Hematopoietic multipotent progenitor cell treated with erythropoietin and hydrocortisone succinate and interleukin-3 and kit ligand, for 8 days (in vitro differentiated cells): Measurements from ENCODE around the gene MT1B.

Experiments
- DNase-seq: peaks from one replicate; pipeline ENCODE4 v3.0.0-alpha.2; 2015

The MT1B gene

DNA sequence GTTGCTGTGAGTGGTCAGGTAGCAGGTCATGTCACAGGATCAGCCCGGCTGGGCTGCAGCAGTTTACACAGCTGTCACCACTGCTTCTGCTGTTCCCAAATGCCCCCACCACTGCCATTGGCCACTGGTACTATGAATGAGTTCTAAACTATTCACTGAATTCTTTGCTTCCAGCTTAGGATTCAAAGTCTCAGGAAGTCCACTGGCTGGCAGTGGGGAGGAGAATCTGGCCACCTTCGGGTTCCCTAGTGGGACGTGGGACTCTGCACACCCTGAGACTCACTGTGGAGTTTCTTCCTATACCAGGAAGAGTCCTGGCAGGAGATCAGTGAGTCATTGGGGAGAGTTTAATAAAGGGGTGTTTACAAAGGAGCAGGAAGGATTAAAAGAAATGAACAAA lies 37.5 kb downstream of the MT1B start:
- DNase-seq = no peak

DNA sequence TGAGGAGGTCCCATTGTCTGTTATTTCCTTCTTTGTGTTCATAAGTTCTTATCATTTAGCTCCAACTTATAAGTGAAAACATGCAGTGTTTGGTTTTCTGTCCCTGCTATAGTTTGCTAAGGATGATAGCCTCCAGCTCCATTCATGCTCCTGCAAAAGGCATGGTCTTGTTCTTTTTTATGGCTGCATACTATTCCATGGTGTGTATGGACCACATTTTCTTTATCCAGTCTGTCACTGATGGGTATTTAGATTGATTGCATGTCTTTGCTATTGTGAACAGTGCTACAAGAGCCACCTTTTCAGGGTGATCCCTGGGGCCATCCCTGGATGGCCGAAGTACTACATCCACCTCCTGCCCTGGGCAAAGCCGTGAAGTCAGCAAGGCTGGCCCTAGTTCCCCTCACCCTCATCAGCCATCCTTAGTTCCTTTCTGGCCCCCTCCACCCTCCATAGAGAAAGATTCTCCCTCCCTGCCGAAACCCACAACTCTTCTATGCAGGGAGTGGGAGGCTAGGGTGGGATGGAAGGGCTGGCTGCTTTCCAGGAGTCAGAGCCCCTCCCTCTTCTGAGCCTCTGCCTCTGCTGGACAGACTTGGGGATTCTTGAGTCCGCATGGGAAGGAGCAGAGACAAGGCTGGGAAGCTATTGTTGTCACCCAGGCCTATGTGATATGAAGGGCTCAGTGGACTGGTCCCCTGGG lies 38.9 kb downstream of the MT1B start:
- DNase-seq = no peak

DNA sequence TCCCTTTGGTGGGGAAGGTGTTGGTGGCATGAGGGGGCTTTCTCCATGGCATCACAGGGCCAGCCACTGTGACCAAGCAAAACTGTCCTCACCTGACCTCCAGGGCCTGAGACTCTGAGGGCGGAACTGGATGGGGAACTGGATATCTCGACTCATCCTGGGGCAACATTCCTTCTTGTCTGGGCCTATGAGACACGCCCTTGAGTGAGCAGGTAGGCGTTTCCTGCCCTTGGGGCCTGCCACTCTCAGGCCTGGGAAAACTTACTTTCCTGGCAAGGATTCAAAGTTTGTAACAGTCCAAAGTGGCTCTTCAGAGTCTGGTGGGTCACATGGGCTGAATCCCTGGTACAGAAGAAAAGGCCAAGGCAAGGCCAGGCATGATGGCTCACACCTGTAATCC lies 40.2 kb downstream of the MT1B start:
- DNase-seq = no peak

DNA sequence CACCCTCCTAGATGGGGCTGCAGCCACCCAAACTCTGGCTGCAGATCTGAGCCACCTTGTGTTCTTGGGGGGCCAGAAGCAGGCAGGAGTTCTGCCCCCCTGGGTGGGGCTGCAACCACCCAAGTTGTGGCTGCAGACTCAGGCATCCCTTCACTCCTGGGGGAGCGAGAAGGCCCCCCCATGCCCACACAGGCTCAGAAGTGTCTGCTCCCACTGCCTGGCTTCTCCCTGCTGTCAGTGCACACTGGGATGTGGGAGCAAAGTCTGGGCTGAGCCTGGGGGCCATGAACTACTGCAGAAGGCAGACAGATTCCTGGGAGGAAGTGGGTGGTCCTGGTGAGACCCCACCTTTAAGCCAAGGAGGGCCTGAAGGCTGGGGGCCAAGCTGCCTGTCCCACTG lies 43.6 kb downstream of the MT1B start:
- no peak for DNase-seq

DNA sequence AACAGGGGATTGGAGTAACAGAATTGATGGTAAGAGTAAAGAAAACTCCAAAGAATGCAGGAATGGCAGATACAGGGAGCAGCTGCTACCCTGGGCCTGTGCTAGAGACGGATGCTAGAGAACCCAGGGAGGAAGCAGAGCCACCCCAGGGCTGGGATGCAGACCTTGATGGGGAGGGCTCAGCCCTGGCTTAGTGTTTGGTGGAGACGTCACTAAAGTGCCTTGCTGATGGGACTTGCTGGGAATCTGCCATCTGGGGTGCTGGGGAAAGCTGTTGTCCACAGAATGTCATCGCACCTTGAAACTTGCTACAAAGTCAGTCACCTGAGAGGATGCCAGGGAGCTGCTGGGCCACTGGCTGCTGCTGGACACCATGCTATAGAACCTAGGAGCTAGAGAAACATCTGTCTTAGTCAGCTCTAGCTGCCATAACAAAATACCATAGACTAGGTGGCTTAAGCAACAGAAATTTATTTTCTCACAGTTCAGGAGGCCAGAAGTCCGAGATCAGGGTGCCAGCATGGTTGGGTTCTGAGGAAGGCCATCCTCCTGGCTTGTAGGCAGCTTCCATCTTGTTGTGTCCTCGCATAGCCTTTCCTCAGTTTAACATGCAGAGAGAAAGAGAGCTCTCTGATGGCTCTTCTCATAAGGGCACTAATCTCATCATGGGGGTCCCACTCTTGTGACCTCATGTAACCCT lies 45.9 kb downstream of the MT1B start:
- no peak for DNase-seq

DNA sequence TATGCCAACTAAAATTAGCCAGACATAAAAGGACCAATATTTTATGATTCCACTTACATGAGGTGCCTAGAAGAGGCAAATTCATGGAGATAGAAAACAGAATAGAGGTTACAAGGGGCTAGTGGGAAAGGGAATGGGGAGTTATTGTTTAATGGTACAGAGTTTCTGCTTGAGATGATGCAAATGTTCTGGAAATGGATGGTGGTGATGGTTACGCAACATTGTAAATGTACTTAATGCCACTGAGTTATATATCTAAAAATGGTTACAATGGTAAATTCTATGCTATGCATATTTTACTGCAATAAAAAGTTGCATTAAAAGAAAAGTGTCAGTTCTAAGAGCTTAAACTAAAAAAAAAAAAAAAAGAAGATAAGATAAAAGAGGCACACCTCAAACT lies 48.5 kb downstream of the MT1B start:
- DNase-seq = no peak

DNA sequence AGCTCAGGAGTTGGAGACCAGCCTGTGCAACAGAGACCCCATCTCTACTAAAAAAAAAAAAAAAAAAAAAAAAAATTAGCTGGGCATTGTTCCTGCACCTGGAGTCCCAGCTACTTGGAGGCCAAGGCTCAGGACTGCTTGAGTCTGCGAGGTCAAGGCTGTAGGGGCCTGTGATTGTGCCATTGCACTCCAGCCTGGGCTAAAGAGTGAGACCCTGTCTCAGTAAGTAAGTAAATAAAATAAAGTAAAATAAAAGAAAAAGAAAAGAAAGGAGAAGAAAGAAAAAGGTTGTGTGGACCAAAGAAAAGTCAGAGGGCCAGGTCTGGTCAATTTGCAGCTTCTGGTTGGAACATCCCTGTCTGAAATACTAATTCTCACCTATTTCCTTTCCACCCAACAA lies 48.9 kb downstream of the MT1B start:
- DNase-seq = no peak

DNA sequence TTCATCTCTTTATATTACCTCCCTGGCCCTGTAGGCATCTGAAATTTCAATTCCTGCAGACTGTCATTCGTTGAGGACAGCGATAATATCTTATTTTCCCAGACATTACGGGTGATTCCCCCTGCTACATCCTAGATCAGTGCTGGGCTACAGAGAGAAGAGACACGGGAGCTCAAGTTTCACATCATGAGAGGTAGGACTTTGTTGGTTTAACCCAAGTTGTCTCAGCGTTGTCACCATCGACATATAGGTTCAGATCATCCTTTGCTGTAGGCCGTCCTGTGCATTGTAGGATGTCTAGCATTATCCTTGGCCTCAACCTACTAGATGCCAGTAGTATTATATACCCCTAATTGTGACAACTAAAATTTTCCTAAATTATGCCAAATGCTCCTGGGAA lies 49.8 kb downstream of the MT1B start:
- no peak for DNase-seq
